Heart left ventricle (tissue), 16 donors: ENCODE measurements around the gene NEK2. TPM values are rescaled to one million over a fixed set of nuclear protein-coding genes. Genes with fewer than 3 reads are reported as not detected.

Experiments used
- ATAC-seq, 4 donors: fragments of 200-7000 bp; cut with Tn5 transposase; one replicate each; pipeline ENCODE4 v1.9.1; 2020 to 2022; ENCODE audit warnings: moderate library complexity in 4 of 4, mild to moderate bottlenecking in 3 of 4, moderate number of reproducible peaks in 1 of 4
- DNase-seq, 5 donors: peaks; one replicate each; pipeline ENCODE4 v3.0.0-alpha.2; 2020
- H3K27ac ChIP-seq, 12 donors: fragments of 200-600 bp; sonication (generic) in 4 of 12; one replicate each; pipeline versions ENCODE4 v1.5.0 to v1.8.0; 2016 to 2022; ENCODE audit warnings: mild to moderate bottlenecking in 2 of 12
- H3K27me3 ChIP-seq, 9 donors: fragments of 200-600 bp; sonication (generic) in 2 of 9; one replicate each; pipeline versions ENCODE4 v1.5.1 to v1.8.0; 2016 to 2022; ENCODE audit warnings: mild to moderate bottlenecking in 3 of 9
- H3K36me3 ChIP-seq, 9 donors: fragments of 200-600 bp; sonication (generic) in 2 of 9; one replicate each; pipeline versions ENCODE4 v1.5.0 to v1.8.0; 2018 to 2022; ENCODE audit warnings: mild to moderate bottlenecking in 2 of 9
- H3K4me1 ChIP-seq, 12 donors: fragments of 200-600 bp; sonication (generic) in 4 of 12; one replicate each; pipeline versions ENCODE4 v1.5.0 to v1.8.0; 2016 to 2022; ENCODE audit warnings: mild to moderate bottlenecking in 3 of 12
- H3K4me3 ChIP-seq, 12 donors: fragments of 200-600 bp; sonication (generic) in 4 of 12; one replicate each; pipeline versions ENCODE4 v1.5.0 to v1.8.0; 2017 to 2022; ENCODE audit warnings: mild to moderate bottlenecking in 9 of 12, moderate library complexity in 4 of 12
- H3K9me3 ChIP-seq, 12 donors: fragments of 200-600 bp; sonication (generic) in 4 of 12; one replicate each; pipeline versions ENCODE4 v1.5.0 to v1.8.0; 2016 to 2022; ENCODE audit warnings: mild to moderate bottlenecking in 1 of 12
- POLR2A ChIP-seq, 2 donors: fragments of 450-650 bp; IDR thresholded peaks; one replicate each; pipeline ENCODE4 v1.6.1; 2017; ENCODE audit warnings: antibody characterized with exemption in 2 of 2, mild to moderate bottlenecking in 2 of 2, moderate library complexity in 2 of 2
- whole genome bisulfite sequencing, 4 donors: extraction: QIAGEN DNeasy Blood & Tissue Kit in 2 of 4; methylation state at CpG; one replicate each; pipeline versions ENCODE4 v1.1.5 to v1.1.7; 2013 to 2018; 5-methylcytosine and 5-hydroxymethylcytosine counted together
- intact Hi-C, 10 donors: fragments of 100-400 bp; cut with DNase I; formaldehyde crosslinking; loops; one replicate each; pipeline versions ENCODE4 v1.11.1 to v1.14.2; 2022
- polyA plus RNA-seq, 2 donors: library from polyadenylated mRNA; stranded (reverse); fragments of 200-250 nt; gene quantifications; one replicate each; pipeline ENCODE4 v1.2.3, GENCODE V29; 2013
- total RNA-seq, 9 donors: library from RNA; depleted of rRNA in 2 of 9; stranded (reverse); fragments of >200 nt in 2 of 9; fragmentation: NEBNext Ultra II Directional in 3 of 9; extraction: Animal tissue kit (Norgen Biotek cat#: 25700) in 3 of 9; gene quantifications; one replicate each; pipeline versions ENCODE4 v1.1.0 to v1.2.4, GENCODE V29; 2016 to 2023
- TF ChIP-seq, protein P1 (sequence below), 12 donors: fragments of 200-600 bp; sonication (generic) in 4 of 12; IDR thresholded peaks; one replicate each; pipeline versions ENCODE4 v1.5.0 to v1.8.0; 2018 to 2022; ENCODE audit warnings: antibody characterized with exemption in 12 of 12, mild to moderate bottlenecking in 5 of 12
- donor health status: ischemic (EF 13 %, LVEDD 7.1; RV severe dilation, severe dysfunction).
- donor health status: healthy with polysubstance abuse.
- donor health status: DM: no; HTN: yes; CAD: no.
- donor health status: DM: no; HTN: no; CAD: no.
- donor health status: ischemic (EF 25% LVEDD 6.9; RV normal size, moderate dysfunction).
- donor health status: ischemic (EF 25% LVEDD 5.7; RV mildly dilated, moderate dysfunction).
- donor health status: healthy.
- donor health status: DM: yes; HTN: yes; CAD: no.
- donor health status: ischemic (EF 35%, LVEDD 5.7; RV mildly dilated, moderate dysfunction).
- donor health status: nonischemic (EF 11% LVEDD 7.7; RV severe dilation, severe dysfunction).
- donor health status: DM: yes; HTN: yes; CAD: no.
- donor health status: PGD.
- donor health status: ischemic (EF 29% LVEDD 5.4; RV normal size, mild dysfunction).
- donor health status: nonischemic (EF 23%, LVEDD 6.1; RV moderate dilation, normal function).

NEK2 gene
- total and polyA plus RNA-seq, 11 donors, result 0.10 to 2.5 (median 0.31) TPM; not detected in 5

- H3K9me3 ChIP-seq, result no peaks in the 10 kb centered on the region
- H3K4me3 ChIP-seq, result no peak overlapping the region
- peaks cover 0 to 11% (median 0%) of the 10 kb centered on the region in 12 donors for H3K4me1 ChIP-seq
- DNase-seq (no peak), ATAC-seq (no peak)
- TF ChIP-seq POLR2A (IDR thresholded peaks at IDR 0.05), result no peak
- TF ChIP-seq, protein P1, sequence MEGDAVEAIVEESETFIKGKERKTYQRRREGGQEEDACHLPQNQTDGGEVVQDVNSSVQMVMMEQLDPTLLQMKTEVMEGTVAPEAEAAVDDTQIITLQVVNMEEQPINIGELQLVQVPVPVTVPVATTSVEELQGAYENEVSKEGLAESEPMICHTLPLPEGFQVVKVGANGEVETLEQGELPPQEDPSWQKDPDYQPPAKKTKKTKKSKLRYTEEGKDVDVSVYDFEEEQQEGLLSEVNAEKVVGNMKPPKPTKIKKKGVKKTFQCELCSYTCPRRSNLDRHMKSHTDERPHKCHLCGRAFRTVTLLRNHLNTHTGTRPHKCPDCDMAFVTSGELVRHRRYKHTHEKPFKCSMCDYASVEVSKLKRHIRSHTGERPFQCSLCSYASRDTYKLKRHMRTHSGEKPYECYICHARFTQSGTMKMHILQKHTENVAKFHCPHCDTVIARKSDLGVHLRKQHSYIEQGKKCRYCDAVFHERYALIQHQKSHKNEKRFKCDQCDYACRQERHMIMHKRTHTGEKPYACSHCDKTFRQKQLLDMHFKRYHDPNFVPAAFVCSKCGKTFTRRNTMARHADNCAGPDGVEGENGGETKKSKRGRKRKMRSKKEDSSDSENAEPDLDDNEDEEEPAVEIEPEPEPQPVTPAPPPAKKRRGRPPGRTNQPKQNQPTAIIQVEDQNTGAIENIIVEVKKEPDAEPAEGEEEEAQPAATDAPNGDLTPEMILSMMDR (IDR thresholded peaks at IDR 0.05), result no peak
- intact Hi-C loops, result no loop called here
- 91 to 100% (median 96%) methylated on average over 6 of the region's 6 CpGs for WGBS, 4 donors
- H3K27me3 ChIP-seq, result no peaks in the 10 kb centered on the region
- no peaks in the 10 kb centered on the region for H3K36me3 ChIP-seq
- H3K27ac ChIP-seq, result no peak overlapping the region
These were observed 32.6 kb upstream of the NEK2 start for GRCh38 chr1:211708006-211708405.

DNA sequence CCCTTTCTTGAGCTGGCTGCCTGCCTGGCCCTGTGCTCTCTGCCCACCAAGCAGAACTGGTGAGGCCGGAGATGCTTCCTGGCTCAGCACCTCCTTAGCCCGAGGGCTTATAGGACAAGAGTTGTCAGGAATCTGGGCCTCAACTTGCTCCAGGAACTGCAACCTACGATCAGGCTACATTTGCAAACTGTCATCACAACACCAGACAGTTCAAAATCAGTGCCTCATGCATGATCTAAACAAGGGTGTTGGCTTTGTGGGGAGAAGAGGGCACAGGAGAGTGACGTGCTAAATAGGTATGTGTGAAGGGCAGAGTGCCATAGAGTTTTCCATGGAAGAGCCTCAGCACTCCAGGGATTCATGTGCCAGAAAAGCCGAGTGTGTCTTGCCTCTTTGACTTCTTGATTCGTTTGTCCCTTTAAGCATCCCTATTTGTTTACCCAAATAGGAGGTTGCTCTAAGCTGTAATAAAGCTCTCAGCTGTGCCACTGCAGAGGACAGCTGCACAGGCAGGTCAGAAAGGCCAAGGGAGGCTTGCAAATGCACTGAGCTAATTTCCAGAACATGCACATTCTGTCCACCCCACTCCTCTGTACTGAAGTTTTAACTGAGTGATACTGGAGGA lies 30.2 kb upstream of the NEK2 start:
- no peak overlapping the region for H3K4me3 ChIP-seq
- H3K4me1 ChIP-seq, result peaks cover 0 to 11% (median 0%) of the 10 kb centered on the region in 12 donors
- ATAC-seq, result peak in 3 of 4 donors; percentile 27 to 44 (median 39)
- no peak overlapping the region for H3K27ac ChIP-seq
- no peak for DNase-seq
- no peaks in the 10 kb centered on the region for H3K27me3 ChIP-seq
- intact Hi-C loops, result no loop called here
- no peaks in the 10 kb centered on the region for H3K36me3 ChIP-seq
- no peaks in the 10 kb centered on the region for H3K9me3 ChIP-seq
- TF ChIP-seq, protein P1 (IDR thresholded peaks at IDR 0.05), result no peak
- no peak for TF ChIP-seq POLR2A (IDR thresholded peaks at IDR 0.05)
- 42 to 61% (median 51%) methylated on average over 6 of the region's 6 CpGs for WGBS, 4 donors

- H3K27ac ChIP-seq, result no peak overlapping the region
- no peak for ATAC-seq
- H3K36me3 ChIP-seq, result no peaks in the 10 kb centered on the region
- TF ChIP-seq, protein P1 (IDR thresholded peaks at IDR 0.05), result no peak
- TF ChIP-seq POLR2A (IDR thresholded peaks at IDR 0.05), result no peak
- peaks cover 0 to 11% (median 0%) of the 10 kb centered on the region in 12 donors for H3K4me1 ChIP-seq
- intact Hi-C loops, result loop anchor here in 2 of 10 donors (5.0 kb wide), 1 partner anchor 128 kb away; the partner anchor contains the start of gene LPGAT1 (in 2 of the 2)
- 84 to 92% (median 87%) methylated on average over 3 of the region's 3 CpGs for WGBS, 4 donors
- H3K9me3 ChIP-seq, result no peaks in the 10 kb centered on the region
- no peak for DNase-seq
- no peak overlapping the region for H3K4me3 ChIP-seq
- H3K27me3 ChIP-seq, result no peaks in the 10 kb centered on the region
These were observed 29.1 kb upstream of the NEK2 start for GRCh38 chr1:211704543-211704942.

GRCh38 chr1:211703812-211704537 lies 28.6 kb upstream of the NEK2 start:
- DNase-seq (no peak), ATAC-seq (no peak)
- H3K9me3 ChIP-seq, result no peaks in the 10 kb centered on the region
- peaks cover 0 to 4% (median 0%) of the 10 kb centered on the region in 9 donors for H3K27me3 ChIP-seq
- no peak overlapping the region for H3K27ac ChIP-seq
- intact Hi-C loops, result loop anchor here in 2 of 10 donors (5.0 kb wide), 1 partner anchor 128 kb away; the partner anchor contains the start of gene LPGAT1 (in 2 of the 2)
- TF ChIP-seq, protein P1 (IDR thresholded peaks at IDR 0.05), result no peak
- TF ChIP-seq POLR2A (IDR thresholded peaks at IDR 0.05), result no peak
- H3K4me3 ChIP-seq, result no peak overlapping the region
- 86 to 90% (median 87%) methylated on average over 11 of the region's 11 CpGs for WGBS, 4 donors
- H3K4me1 ChIP-seq, result peaks cover 0 to 12% (median 0%) of the 10 kb centered on the region in 12 donors
- H3K36me3 ChIP-seq, result no peaks in the 10 kb centered on the region
